Neuronal stem cell (in vitro differentiated cells): Measurements from ENCODE around the gene CNPY2.

Experiments used
- DNase-seq: peaks from one replicate; pipeline ENCODE4 v3.0.0-alpha.2; 2013; ENCODE audit warnings: low spot score
- H2AFZ ChIP-seq: one replicate; pipeline ENCODE4 v1.6.1; 2013; ENCODE audit warnings: mild to moderate bottlenecking, low read length, inconsistent platforms
- H2AK5ac ChIP-seq: 2 replicates; pipeline ENCODE4 v1.6.1; 2013; ENCODE audit warnings: low read depth, mild to moderate bottlenecking, inconsistent platforms, low read length, moderate library complexity, mixed read lengths
- H2BK120ac ChIP-seq: 2 replicates; pipeline ENCODE4 v1.6.1; 2013; ENCODE audit warnings: low read depth, mild to moderate bottlenecking, inconsistent platforms, low read length, moderate library complexity, mixed read lengths
- H2BK12ac ChIP-seq: one replicate; pipeline ENCODE4 v1.6.1; 2013; ENCODE audit warnings: low read length, inconsistent platforms
- H2BK15ac ChIP-seq: 2 replicates; pipeline ENCODE4 v1.6.1; 2013; ENCODE audit warnings: mild to moderate bottlenecking, low read length, inconsistent platforms, mixed read lengths
- H2BK5ac ChIP-seq: one replicate; pipeline ENCODE4 v1.6.1; 2013; ENCODE audit warnings: inconsistent platforms, mild to moderate bottlenecking, low read length, moderate library complexity
- H3K14ac ChIP-seq: one replicate; pipeline ENCODE4 v1.6.1; 2013; ENCODE audit warnings: low read length, inconsistent platforms
- H3K18ac ChIP-seq: 2 replicates; pipeline ENCODE4 v1.6.1; 2013; ENCODE audit warnings: low read length, inconsistent platforms
- H3K23ac ChIP-seq: 2 replicates; pipeline ENCODE4 v1.6.1; 2013; ENCODE audit warnings: low read depth, mild to moderate bottlenecking, mixed read lengths, low read length, inconsistent platforms; ENCODE audit not compliant: poor library complexity
- H3K27ac ChIP-seq: replicated peaks from 3 replicates; pipeline ENCODE4 v1.5.1; 2013; ENCODE audit warnings: low read length, inconsistent platforms
- H3K27me3 ChIP-seq, 3 experiments: 2 replicates each; pipeline ENCODE4 v1.6.1; 2013; ENCODE audit warnings: low read length in 3 of 3, mild to moderate bottlenecking in 2 of 3, inconsistent platforms in 1 of 3, low read depth in 1 of 3, mixed read lengths in 1 of 3, moderate library complexity in 1 of 3; ENCODE audit not compliant: control insufficient read depth in 3 of 3, insufficient read depth in 3 of 3
- H3K36me3 ChIP-seq, 2 donors: replicated peaks in 1 of 2; 2 replicates each; pipeline ENCODE4 v1.6.1; 2013; ENCODE audit warnings: low read length in 2 of 2; ENCODE audit not compliant: control insufficient read depth in 2 of 2, insufficient read depth in 2 of 2
- H3K4ac ChIP-seq: 2 replicates; pipeline ENCODE4 v1.6.1; 2013; ENCODE audit warnings: inconsistent platforms, mild to moderate bottlenecking, low read length, moderate library complexity
- H3K4me1 ChIP-seq, 2 donors: 1 replicate in 1 of 2; 2 replicates in 1 of 2; pipeline ENCODE4 v1.6.1; 2013; ENCODE audit warnings: low read length in 2 of 2, low read depth in 1 of 2; ENCODE audit not compliant: control insufficient read depth in 2 of 2, insufficient read depth in 1 of 2
- H3K4me2 ChIP-seq: one replicate; pipeline ENCODE4 v1.6.1; 2013; ENCODE audit warnings: mild to moderate bottlenecking, low read length, inconsistent platforms; ENCODE audit not compliant: insufficient read depth, poor library complexity, severe bottlenecking
- H3K4me3 ChIP-seq, 2 donors: 2 replicates each; pipeline ENCODE4 v1.5.1; 2013; ENCODE audit warnings: low read length in 2 of 2, mild to moderate bottlenecking in 2 of 2, inconsistent platforms in 1 of 2, moderate library complexity in 1 of 2
- H3K79me1 ChIP-seq: one replicate; pipeline ENCODE4 v1.6.1; 2013; ENCODE audit warnings: low read depth, mild to moderate bottlenecking, inconsistent platforms, low read length, moderate library complexity
- H3K9ac ChIP-seq: one replicate; pipeline ENCODE4 v1.6.1; 2013; ENCODE audit warnings: mild to moderate bottlenecking, low read depth, low read length, inconsistent platforms; ENCODE audit not compliant: poor library complexity
- H3K9me3 ChIP-seq, 2 donors: replicated peaks in 1 of 2; 2 replicates each; pipeline versions ENCODE3 to v1.6.1; 2013; ENCODE audit warnings: low read length in 2 of 2, mild to moderate bottlenecking in 2 of 2, inconsistent platforms in 1 of 2, low read depth in 1 of 2, mixed read lengths in 1 of 2, moderate library complexity in 1 of 2; ENCODE audit not compliant: control insufficient read depth in 2 of 2, insufficient read depth in 1 of 2
- H4K8ac ChIP-seq: one replicate; pipeline ENCODE4 v1.6.1; 2013; ENCODE audit warnings: low read depth, mild to moderate bottlenecking, inconsistent platforms, low read length, moderate library complexity
- H4K91ac ChIP-seq: one replicate; pipeline ENCODE4 v1.6.1; 2013; ENCODE audit warnings: low read length, low read depth, mild to moderate bottlenecking, inconsistent platforms; ENCODE audit not compliant: poor library complexity
- WGBS, 2 donors: extraction: QIAGEN DNeasy Blood & Tissue Kit; methylation state at CpG; one replicate each; pipeline ENCODE4 v1.1.7; 2013; ENCODE audit warnings: missing lambda C conversion rate in 2 of 2, mixed read lengths in 1 of 2; ENCODE audit not compliant: insufficient read length in 2 of 2, insufficient replicate concordance in 1 of 2; ENCODE audit errors: extremely low coverage in 2 of 2; 5-methylcytosine and 5-hydroxymethylcytosine counted together

The CNPY2 gene

GRCh38 chr12:56282030-56282429, 33.8 kb downstream of the CNPY2 start:
- peaks cover 31 to 87% of the 10 kb centered on the region in 2 donors for H3K36me3 ChIP-seq
- H3K9ac ChIP-seq: no peak overlapping the region
- no peak overlapping the region for H2BK120ac ChIP-seq
- no peak overlapping the region for H3K4me2 ChIP-seq
- no peak overlapping the region for H2AK5ac ChIP-seq
- H2AFZ ChIP-seq: no peak overlapping the region
- no peak overlapping the region for H3K27ac ChIP-seq
- H3K27me3 ChIP-seq: no peaks in the 10 kb centered on the region
- H3K18ac ChIP-seq: no peak overlapping the region
- no peaks in the 10 kb centered on the region for H3K9me3 ChIP-seq
- no peaks in the 10 kb centered on the region for H3K4me1 ChIP-seq
- H2BK15ac ChIP-seq: no peak overlapping the region
- no peak overlapping the region for H3K4me3 ChIP-seq
- H3K4ac ChIP-seq: no peak overlapping the region
- H3K79me1 ChIP-seq: no peaks in the 10 kb centered on the region
- H3K23ac ChIP-seq: no peak overlapping the region
- H4K8ac ChIP-seq: no peak overlapping the region
- no peak overlapping the region for H4K91ac ChIP-seq
- no peak overlapping the region for H2BK5ac ChIP-seq
- DNase-seq: no peak
- no peak overlapping the region for H2BK12ac ChIP-seq
- WGBS, 2 donors: no CpG with 5 or more reads among the region's 6 CpGs
- H3K14ac ChIP-seq: no peak overlapping the region

GRCh38 chr12:56280849-56281248, 34.9 kb downstream of the CNPY2 start:
- H3K36me3 ChIP-seq: peaks cover 33 to 85% of the 10 kb centered on the region in 2 donors
- H2AK5ac ChIP-seq: no peak overlapping the region
- H2AFZ ChIP-seq: no peak overlapping the region
- no peaks in the 10 kb centered on the region for H3K27me3 ChIP-seq
- H3K18ac ChIP-seq: no peak overlapping the region
- no peak overlapping the region for H2BK5ac ChIP-seq
- no peaks in the 10 kb centered on the region for H3K4me1 ChIP-seq
- H4K91ac ChIP-seq: no peak overlapping the region
- no peak overlapping the region for H2BK12ac ChIP-seq
- no peak overlapping the region for H2BK15ac ChIP-seq
- no peak overlapping the region for H3K4me3 ChIP-seq
- no peaks in the 10 kb centered on the region for H3K9me3 ChIP-seq
- no peak overlapping the region for H3K9ac ChIP-seq
- no peak overlapping the region for H3K4ac ChIP-seq
- no peak for DNase-seq
- no peak overlapping the region for H3K27ac ChIP-seq
- no peak overlapping the region for H3K4me2 ChIP-seq
- H3K79me1 ChIP-seq: no peaks in the 10 kb centered on the region
- H4K8ac ChIP-seq: no peak overlapping the region
- H3K14ac ChIP-seq: no peak overlapping the region
- H3K23ac ChIP-seq: no peak overlapping the region
- no peak overlapping the region for H2BK120ac ChIP-seq

- H3K4me3 ChIP-seq: no peak overlapping the region
- no peak overlapping the region for H4K91ac ChIP-seq
- no peak overlapping the region for H3K18ac ChIP-seq
- no peaks in the 10 kb centered on the region for H3K9me3 ChIP-seq
- H2BK120ac ChIP-seq: no peak overlapping the region
- no peak overlapping the region for H3K27ac ChIP-seq
- no peaks in the 10 kb centered on the region for H3K4me1 ChIP-seq
- H3K79me1 ChIP-seq: no peaks in the 10 kb centered on the region
- no peaks in the 10 kb centered on the region for H3K27me3 ChIP-seq
- H4K8ac ChIP-seq: no peak overlapping the region
- H2AK5ac ChIP-seq: no peak overlapping the region
- no peak overlapping the region for H2BK15ac ChIP-seq
- no CpG with 5 or more reads among the region's 3 CpGs for WGBS, 2 donors
- H3K14ac ChIP-seq: no peak overlapping the region
- H3K9ac ChIP-seq: no peak overlapping the region
- H2AFZ ChIP-seq: no peak overlapping the region
- H2BK12ac ChIP-seq: no peak overlapping the region
- DNase-seq: no peak
- H3K4me2 ChIP-seq: no peak overlapping the region
- H3K36me3 ChIP-seq: peaks cover 39 to 92% of the 10 kb centered on the region in 2 donors
- H3K23ac ChIP-seq: no peak overlapping the region
- no peak overlapping the region for H2BK5ac ChIP-seq
- H3K4ac ChIP-seq: no peak overlapping the region
Measured at GRCh38 chr12:56278905-56279304, 36.9 kb downstream of the CNPY2 start.

GRCh38 chr12:56274299-56274698, 41.5 kb downstream of the CNPY2 start:
- Histone ChIP-seq H4K8ac (no peak overlapping the region), H3K4me1 (no peaks in the 10 kb centered on the region), H2BK15ac (no peak overlapping the region), H2BK120ac (no peak overlapping the region), H3K23ac (no peak overlapping the region), H3K14ac (no peak overlapping the region), H2AFZ (no peak overlapping the region), H3K27me3 (no peaks in the 10 kb centered on the region), H3K9me3 (no peaks in the 10 kb centered on the region), H3K9ac (no peak overlapping the region), H3K4ac (no peak overlapping the region), H3K18ac (no peak overlapping the region), H2BK12ac (no peak overlapping the region), H3K27ac (no peak overlapping the region), H4K91ac (no peak overlapping the region), H3K4me2 (no peak overlapping the region), H3K36me3 (peaks cover 40 to 92% of the 10 kb centered on the region in 2 donors), H3K79me1 (no peaks in the 10 kb centered on the region), H3K4me3 (no peak overlapping the region), H2AK5ac (no peak overlapping the region), H2BK5ac (no peak overlapping the region)
- DNase-seq: no peak
- WGBS, 2 donors: no CpG with 5 or more reads among the region's 2 CpGs
